ENCODE data around the gene UQCRHL. TPM values are rescaled to one million over a fixed set of nuclear protein-coding genes. Genes with fewer than 3 reads are reported as not detected.

UQCRHL gene
- total RNA-seq, 4 donors from 2014 or later, result 1.2 to 2.4 (median 1.2) TPM

GRCh38 chr1:15768388-15768787 lies 39.1 kb downstream of the UQCRHL start:
- no peak overlapping the region for H3K27ac ChIP-seq
- TF ChIP-seq CTCF (IDR thresholded peaks at IDR 0.05 in 4 of 5, conservative IDR thresholded peaks at IDR 0.05 in 1 of 5) (no peak), POLR2A (IDR thresholded peaks at IDR 0.05) (no peak)
- in situ Hi-C loops (cut with MboI; ENCODE audit: low sequenced_read_pairs in 4 of 4), result no loop called here

GRCh38 chr1:15767941-15768340 lies 39.5 kb downstream of the UQCRHL start:
- intact Hi-C loops (cut with DNase I; ENCODE audit: low total_unique reads), result no loop called here
- DNase-seq (no peak), ATAC-seq (no peak)
- Histone ChIP-seq H3K27me3 (no peaks in the 10 kb centered on the region), H3K36me3 (no peaks in the 10 kb centered on the region), H3K4me3 (no peak overlapping the region), H3K9me3 (no peaks in the 10 kb centered on the region), H3K4me1 (no peaks in the 10 kb centered on the region), H3K27ac (no peak overlapping the region)
- in situ Hi-C loops (cut with MboI; ENCODE audit: low sequenced_read_pairs in 4 of 4), result no loop called here
- TF ChIP-seq POLR2A (IDR thresholded peaks at IDR 0.05) (no peak), CTCF (IDR thresholded peaks at IDR 0.05 in 4 of 5, conservative IDR thresholded peaks at IDR 0.05 in 1 of 5) (no peak)

More at GRCh38 chr1:15768388-15768787, 39.1 kb downstream of the UQCRHL start:
- intact Hi-C loops (cut with DNase I; ENCODE audit: low total_unique reads), result no loop called here
- no peaks in the 10 kb centered on the region for H3K4me1 ChIP-seq
- no peaks in the 10 kb centered on the region for H3K27me3 ChIP-seq
- ATAC-seq, result no peak
- DNase-seq, result no peak
- no peak overlapping the region for H3K4me3 ChIP-seq
- H3K9me3 ChIP-seq, result no peaks in the 10 kb centered on the region
- H3K36me3 ChIP-seq, result no peaks in the 10 kb centered on the region

- H3K4me3 ChIP-seq, result no peak overlapping the region
- H3K4me1 ChIP-seq, result no peaks in the 10 kb centered on the region
- no peaks in the 10 kb centered on the region for H3K36me3 ChIP-seq
- peaks cover 2 to 5% (median 4%) of the 10 kb centered on the region in 3 donors for H3K27me3 ChIP-seq
- no peak for DNase-seq
- TF ChIP-seq POLR2A (IDR thresholded peaks at IDR 0.05) (no peak), CTCF (IDR thresholded peaks at IDR 0.05 in 4 of 5, conservative IDR thresholded peaks at IDR 0.05 in 1 of 5) (no peak)
- no peaks in the 10 kb centered on the region for H3K9me3 ChIP-seq
- in situ Hi-C loops (cut with MboI; ENCODE audit: low sequenced_read_pairs in 4 of 4), result no loop called here
- no peak for ATAC-seq
- no peak overlapping the region for H3K27ac ChIP-seq
- intact Hi-C loops (cut with DNase I; ENCODE audit: low total_unique reads), result no loop called here
Observed at GRCh38 chr1:15765495-15766194, 41.8 kb downstream of the UQCRHL start.

GRCh38 chr1:15764890-15765289 lies 42.6 kb downstream of the UQCRHL start:
- Histone ChIP-seq H3K4me1 (no peaks in the 10 kb centered on the region), H3K36me3 (no peaks in the 10 kb centered on the region), H3K27me3 (peaks cover 7 to 13% (median 9%) of the 10 kb centered on the region in 3 donors), H3K9me3 (no peaks in the 10 kb centered on the region), H3K27ac (no peak overlapping the region), H3K4me3 (no peak overlapping the region)
- DNase-seq, result no peak
- intact Hi-C loops (cut with DNase I; ENCODE audit: low total_unique reads), result no loop called here
- in situ Hi-C loops (cut with MboI; ENCODE audit: low sequenced_read_pairs in 4 of 4), result no loop called here
- TF ChIP-seq CTCF (IDR thresholded peaks at IDR 0.05 in 4 of 5, conservative IDR thresholded peaks at IDR 0.05 in 1 of 5) (no peak), POLR2A (IDR thresholded peaks at IDR 0.05) (no peak)
- ATAC-seq, result no peak
